ENCODE measurements around the gene AMELX.

- TF ChIP-seq CTCF (optimal IDR thresholded peaks at IDR 0.05 in 1 of 3, IDR thresholded peaks at IDR 0.05 in 1 of 3, conservative IDR thresholded peaks at IDR 0.05 in 1 of 3; ENCODE audit: extremely low read depth in 1 of 3, insufficient read depth in 2 of 3, low read length in 3 of 3) (no peak), EZH2 (IDR thresholded peaks at IDR 0.05; ENCODE audit: low read length) (no peak)
Measured at GRCh38 chrX:11257290-11257689, 35.9 kb upstream of the AMELX start.
